ENCODE data around the gene NEK1.

GRCh38 chr4:169611991-169612870 lies at the start of gene NEK1:
- TF ChIP-seq, protein P1, sequence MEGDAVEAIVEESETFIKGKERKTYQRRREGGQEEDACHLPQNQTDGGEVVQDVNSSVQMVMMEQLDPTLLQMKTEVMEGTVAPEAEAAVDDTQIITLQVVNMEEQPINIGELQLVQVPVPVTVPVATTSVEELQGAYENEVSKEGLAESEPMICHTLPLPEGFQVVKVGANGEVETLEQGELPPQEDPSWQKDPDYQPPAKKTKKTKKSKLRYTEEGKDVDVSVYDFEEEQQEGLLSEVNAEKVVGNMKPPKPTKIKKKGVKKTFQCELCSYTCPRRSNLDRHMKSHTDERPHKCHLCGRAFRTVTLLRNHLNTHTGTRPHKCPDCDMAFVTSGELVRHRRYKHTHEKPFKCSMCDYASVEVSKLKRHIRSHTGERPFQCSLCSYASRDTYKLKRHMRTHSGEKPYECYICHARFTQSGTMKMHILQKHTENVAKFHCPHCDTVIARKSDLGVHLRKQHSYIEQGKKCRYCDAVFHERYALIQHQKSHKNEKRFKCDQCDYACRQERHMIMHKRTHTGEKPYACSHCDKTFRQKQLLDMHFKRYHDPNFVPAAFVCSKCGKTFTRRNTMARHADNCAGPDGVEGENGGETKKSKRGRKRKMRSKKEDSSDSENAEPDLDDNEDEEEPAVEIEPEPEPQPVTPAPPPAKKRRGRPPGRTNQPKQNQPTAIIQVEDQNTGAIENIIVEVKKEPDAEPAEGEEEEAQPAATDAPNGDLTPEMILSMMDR (IDR thresholded peaks at IDR 0.05; ENCODE audit: insufficient read depth, low read depth, low read length): no peak
- TF ChIP-seq EZH2 (IDR thresholded peaks at IDR 0.05; ENCODE audit: insufficient read depth, low read length): no peak

Measured in astrocyte (in vitro differentiated cells and primary cell).